GM19372 (cell line): Measurements from ENCODE around the gene ARL14EP.

Source experiments
- ATAC-seq: cut with Tn5 transposase; IDR thresholded peaks from one replicate; pipeline ENCODE4 v1.9.1; 2021; ENCODE audit warnings: mild to moderate bottlenecking, low read depth, moderate library complexity; ENCODE audit not compliant: unreplicated experiment

The ARL14EP gene

DNA sequence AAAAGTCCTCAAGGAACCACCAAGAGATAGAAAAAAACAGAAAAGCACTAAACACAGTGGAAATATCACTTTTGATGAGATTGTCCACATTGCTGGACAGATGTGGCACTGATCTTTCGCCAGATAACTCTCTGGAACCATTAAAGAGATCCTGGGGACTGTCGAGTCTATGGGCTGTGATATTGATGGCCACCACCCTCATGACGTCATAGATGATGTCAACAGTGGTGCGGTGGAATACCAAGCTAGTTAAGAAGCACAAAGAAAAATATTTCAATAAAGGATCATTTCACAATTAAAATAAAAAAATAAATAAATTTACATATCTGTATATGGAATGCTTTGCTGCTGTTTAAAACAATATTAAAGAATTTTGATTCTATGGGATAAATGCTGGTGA, 45.5 kb downstream of the ARL14EP start:
- ATAC-seq = no peak

DNA sequence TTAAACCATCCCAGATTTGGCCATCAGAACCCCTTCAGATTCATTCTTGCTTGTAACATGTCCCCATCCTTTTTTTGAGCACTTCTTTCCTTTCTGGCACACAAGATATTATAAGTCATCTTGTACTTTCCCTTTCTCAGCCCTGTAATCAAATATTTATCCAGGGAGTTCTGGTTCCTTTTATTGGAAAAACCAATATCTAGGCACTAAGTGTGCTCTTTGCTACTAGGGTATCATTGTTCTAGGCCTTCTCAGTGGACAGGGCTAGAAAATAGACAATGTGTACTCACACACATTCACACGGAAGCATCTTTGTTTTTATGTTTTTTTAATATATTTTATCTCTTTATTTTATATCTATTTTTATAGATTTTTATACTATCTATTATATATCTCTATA, 47.3 kb downstream of the ARL14EP start:
- ATAC-seq = no peak

DNA sequence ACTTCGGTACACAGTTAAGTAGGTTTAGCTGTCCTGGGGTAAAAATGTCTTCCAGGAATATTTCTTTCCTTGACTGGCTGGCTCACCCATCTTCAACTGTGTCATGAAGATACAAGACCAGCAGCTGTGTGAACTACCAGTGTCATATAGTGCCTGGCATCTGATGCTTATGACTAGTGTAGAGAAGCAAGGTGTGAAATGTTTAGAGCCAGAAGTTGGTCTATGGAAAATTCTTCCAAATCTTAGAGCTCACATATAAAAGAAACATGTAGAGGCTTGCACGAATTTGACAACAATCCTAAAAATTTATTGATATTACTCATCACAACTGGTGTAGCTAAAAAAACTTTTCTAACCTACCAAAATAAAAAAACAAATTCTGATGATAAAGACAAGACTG, 54.4 kb downstream of the ARL14EP start:
- ATAC-seq = no peak

DNA sequence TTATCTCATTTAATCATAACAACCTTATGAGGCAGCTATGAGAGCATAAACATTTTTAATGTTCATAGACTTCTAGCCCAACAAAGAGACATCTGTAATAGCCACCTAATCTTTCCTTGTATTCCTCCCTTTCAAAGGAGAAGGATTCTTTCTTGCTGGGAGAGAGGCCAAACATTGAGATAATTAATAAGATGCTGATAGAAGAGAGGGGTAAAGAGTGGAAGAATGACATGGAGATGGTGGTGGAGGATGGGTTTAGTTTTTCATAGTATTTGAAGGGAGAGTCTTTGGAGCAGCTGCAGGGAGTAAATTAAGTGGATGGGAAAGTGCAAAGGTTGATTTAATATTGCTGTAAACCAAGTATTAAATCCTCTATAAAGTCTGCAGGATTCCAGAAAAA, 57.9 kb downstream of the ARL14EP start:
- no peak for ATAC-seq

DNA sequence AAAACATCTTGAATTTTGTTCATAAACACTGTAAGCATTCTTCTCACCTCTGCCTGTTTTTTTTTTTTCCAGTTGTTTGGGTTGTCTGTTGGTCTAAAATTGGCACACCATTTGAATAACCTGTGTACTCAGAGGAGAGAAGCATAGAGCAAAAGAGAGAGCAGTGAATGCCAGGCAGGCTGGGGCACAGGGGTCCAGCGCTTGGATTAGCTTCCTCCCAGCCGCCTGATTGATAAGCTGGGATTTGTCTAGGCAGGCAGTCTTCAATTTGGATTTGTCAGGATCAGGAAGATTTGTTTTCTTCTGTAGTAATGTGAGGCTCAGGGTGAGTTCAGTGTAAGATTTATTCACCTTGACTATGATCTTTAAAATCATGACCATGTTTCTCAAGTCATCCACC, 59.0 kb downstream of the ARL14EP start:
- no peak for ATAC-seq
